Loucy (cell line): ENCODE measurements around the gene TLK1.

Experiments
- H2AFZ ChIP-seq: fragments of 200-600 bp; sonication (generic); 2 replicates; pipeline ENCODE4 v1.6.0; 2016; ENCODE audit warnings: antibody characterized with exemption, mild to moderate bottlenecking, low read length, moderate library complexity
- H3F3A ChIP-seq: fragments of 200-600 bp; 2 replicates; pipeline ENCODE4 v1.6.0; 2016; ENCODE audit warnings: antibody characterized with exemption, low read depth, mild to moderate bottlenecking
- H3K27me3 ChIP-seq: fragments of 200-600 bp; sonication (generic); 2 replicates; pipeline ENCODE4 v1.6.1; 2014; ENCODE audit warnings: low read length, mild to moderate bottlenecking; ENCODE audit not compliant: insufficient read depth, poor library complexity, severe bottlenecking
- H3K36me3 ChIP-seq: fragments of 200-600 bp; sonication (generic); 2 replicates; pipeline ENCODE4 v1.6.1; 2016; ENCODE audit warnings: low read length; ENCODE audit not compliant: insufficient read depth
- H3K4me1 ChIP-seq: fragments of 200-600 bp; sonication (generic); 2 replicates; pipeline ENCODE4 v1.5.1; 2014; ENCODE audit warnings: low read length, mild to moderate bottlenecking; ENCODE audit not compliant: insufficient read depth, poor library complexity, severe bottlenecking
- H3K4me2 ChIP-seq: fragments of 200-600 bp; sonication (generic); 2 replicates; pipeline ENCODE4 v1.6.0; 2014; ENCODE audit warnings: antibody characterized with exemption, low read length, low read depth, mild to moderate bottlenecking; ENCODE audit not compliant: poor library complexity, severe bottlenecking
- H3K4me3 ChIP-seq: fragments of 200-600 bp; sonication (generic); 2 replicates; pipeline ENCODE4 v1.5.1; 2014; ENCODE audit warnings: low read length, mild to moderate bottlenecking, mixed read lengths; ENCODE audit not compliant: poor library complexity, severe bottlenecking
- H3K79me2 ChIP-seq: fragments of 200-600 bp; sonication (generic); 2 replicates; pipeline ENCODE4 v1.6.1; 2014; ENCODE audit warnings: low read length; ENCODE audit not compliant: insufficient read depth
- H3K9ac ChIP-seq: fragments of 200-600 bp; sonication (generic); 2 replicates; pipeline ENCODE4 v1.6.0; 2014; ENCODE audit warnings: mild to moderate bottlenecking, low read depth, low read length, moderate library complexity; ENCODE audit not compliant: poor library complexity, severe bottlenecking
- H3K9me2 ChIP-seq: fragments of 200-600 bp; sonication (generic); replicated peaks from 2 replicates; pipeline ENCODE4 v1.6.1; 2016; ENCODE audit warnings: low read depth, low read length, mixed read lengths
- H3K9me3 ChIP-seq: fragments of 200-600 bp; sonication (generic); 2 replicates; pipeline ENCODE4 v1.6.1; 2014; ENCODE audit warnings: mild to moderate bottlenecking, antibody characterized with exemption, low read length, low read depth; ENCODE audit not compliant: insufficient read depth
- H4K20me1 ChIP-seq: fragments of 200-600 bp; sonication (generic); 2 replicates; pipeline ENCODE4 v1.6.0; 2014; ENCODE audit warnings: antibody characterized with exemption, low read length, mild to moderate bottlenecking; ENCODE audit not compliant: insufficient read depth, poor library complexity, severe bottlenecking
- EZH2phosphoT487 ChIP-seq: fragments of 200-600 bp; IDR thresholded peaks from 2 replicates; pipeline ENCODE4 v1.6.1; 2018; ENCODE audit warnings: antibody characterized with exemption, mild to moderate bottlenecking, moderate library complexity, borderline replicate concordance
- TF ChIP-seq, protein P1 (sequence below): fragments of 200-600 bp; sonication (generic); conservative IDR thresholded peaks from 2 replicates; pipeline ENCODE4 v1.5.1; 2014; ENCODE audit warnings: mild to moderate bottlenecking, antibody characterized with exemption, low read length

TLK1 gene

DNA sequence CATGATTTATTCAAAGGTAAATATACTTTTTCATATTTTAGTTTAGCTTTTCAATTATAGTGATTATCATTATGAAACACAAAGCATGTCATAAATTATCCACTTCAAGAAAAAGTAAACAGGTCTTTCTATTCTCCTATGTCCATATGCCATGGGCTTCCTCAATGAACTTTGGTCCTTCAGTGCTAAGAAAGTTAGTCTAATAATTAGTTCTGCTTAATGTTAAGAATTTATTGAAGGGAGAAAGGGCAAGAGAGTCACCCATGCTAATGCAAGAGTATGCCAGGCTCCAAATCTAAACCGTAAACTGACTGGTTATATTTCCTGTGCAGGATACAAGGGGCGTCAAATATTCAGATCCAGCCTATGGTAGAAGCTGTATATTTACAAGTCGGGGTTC is 135.5 kb downstream of the TLK1 start:
- H3F3A ChIP-seq: no peaks in the 10 kb centered on the region
- H3K4me2 ChIP-seq: no peak overlapping the region
- H2AFZ ChIP-seq: no peak overlapping the region
- H3K9ac ChIP-seq: no peak overlapping the region
- peaks cover 64% of the 10 kb centered on the region for H3K36me3 ChIP-seq
- H4K20me1 ChIP-seq: peaks cover 7% of the 10 kb centered on the region
- H3K4me1 ChIP-seq: peaks cover 18% of the 10 kb centered on the region
- H3K9me3 ChIP-seq: no peaks in the 10 kb centered on the region
- TF ChIP-seq, protein P1, sequence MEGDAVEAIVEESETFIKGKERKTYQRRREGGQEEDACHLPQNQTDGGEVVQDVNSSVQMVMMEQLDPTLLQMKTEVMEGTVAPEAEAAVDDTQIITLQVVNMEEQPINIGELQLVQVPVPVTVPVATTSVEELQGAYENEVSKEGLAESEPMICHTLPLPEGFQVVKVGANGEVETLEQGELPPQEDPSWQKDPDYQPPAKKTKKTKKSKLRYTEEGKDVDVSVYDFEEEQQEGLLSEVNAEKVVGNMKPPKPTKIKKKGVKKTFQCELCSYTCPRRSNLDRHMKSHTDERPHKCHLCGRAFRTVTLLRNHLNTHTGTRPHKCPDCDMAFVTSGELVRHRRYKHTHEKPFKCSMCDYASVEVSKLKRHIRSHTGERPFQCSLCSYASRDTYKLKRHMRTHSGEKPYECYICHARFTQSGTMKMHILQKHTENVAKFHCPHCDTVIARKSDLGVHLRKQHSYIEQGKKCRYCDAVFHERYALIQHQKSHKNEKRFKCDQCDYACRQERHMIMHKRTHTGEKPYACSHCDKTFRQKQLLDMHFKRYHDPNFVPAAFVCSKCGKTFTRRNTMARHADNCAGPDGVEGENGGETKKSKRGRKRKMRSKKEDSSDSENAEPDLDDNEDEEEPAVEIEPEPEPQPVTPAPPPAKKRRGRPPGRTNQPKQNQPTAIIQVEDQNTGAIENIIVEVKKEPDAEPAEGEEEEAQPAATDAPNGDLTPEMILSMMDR: no peak
- TF ChIP-seq EZH2phosphoT487: no peak
- no peaks in the 10 kb centered on the region for H3K79me2 ChIP-seq
- no peaks in the 10 kb centered on the region for H3K9me2 ChIP-seq
- H3K4me3 ChIP-seq: no peak overlapping the region
- no peaks in the 10 kb centered on the region for H3K27me3 ChIP-seq

DNA sequence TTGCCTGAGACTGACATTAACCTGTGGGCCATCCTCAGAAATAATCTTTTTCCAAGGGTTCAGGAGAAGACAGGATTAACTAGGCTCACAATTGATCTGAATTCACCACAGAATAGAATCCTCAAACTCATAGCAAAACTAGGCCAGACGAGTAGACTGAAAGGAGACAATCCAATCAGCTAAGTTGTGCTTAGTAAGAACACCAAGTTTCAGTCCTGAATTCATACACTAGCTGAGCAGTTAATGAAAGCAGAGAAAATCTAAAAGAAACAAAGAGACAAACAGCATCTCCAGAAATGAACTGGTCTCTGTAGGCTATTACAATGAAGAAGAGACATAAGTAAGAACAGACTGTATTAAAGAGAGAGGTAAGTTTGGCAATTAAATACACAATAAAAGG is 142.2 kb downstream of the TLK1 start:
- no peak overlapping the region for H2AFZ ChIP-seq
- H3F3A ChIP-seq: no peaks in the 10 kb centered on the region
- no peaks in the 10 kb centered on the region for H3K4me1 ChIP-seq
- no peaks in the 10 kb centered on the region for H3K79me2 ChIP-seq
- no peaks in the 10 kb centered on the region for H3K9me3 ChIP-seq
- TF ChIP-seq EZH2phosphoT487: no peak
- TF ChIP-seq, protein P1: no peak
- no peak overlapping the region for H3K9ac ChIP-seq
- no peaks in the 10 kb centered on the region for H4K20me1 ChIP-seq
- H3K9me2 ChIP-seq: no peaks in the 10 kb centered on the region
- no peaks in the 10 kb centered on the region for H3K27me3 ChIP-seq
- H3K36me3 ChIP-seq: peaks cover 56% of the 10 kb centered on the region
- H3K4me3 ChIP-seq: no peak overlapping the region
- no peak overlapping the region for H3K4me2 ChIP-seq

DNA sequence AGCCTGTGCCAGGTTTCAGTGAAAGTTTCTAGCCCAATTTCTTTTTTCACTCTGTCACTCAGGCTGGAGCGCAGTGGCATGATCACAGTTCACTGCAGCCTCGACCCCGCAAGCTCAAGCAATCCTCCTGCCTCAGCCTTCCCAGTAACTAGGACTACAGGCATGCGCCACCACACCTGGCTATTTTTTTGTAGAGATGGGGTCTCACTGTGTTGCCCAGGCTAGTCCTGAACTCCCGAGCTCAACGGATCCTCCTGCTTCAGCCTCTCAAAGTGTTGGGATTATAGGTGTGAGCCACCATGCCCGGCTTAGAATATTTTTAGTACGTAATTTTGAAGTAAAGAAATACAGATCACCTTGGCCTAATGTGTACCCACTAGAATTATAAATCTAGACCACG is 144.6 kb downstream of the TLK1 start:
- Histone ChIP-seq H3F3A (no peaks in the 10 kb centered on the region), H3K9me3 (no peaks in the 10 kb centered on the region), H3K27me3 (no peaks in the 10 kb centered on the region), H4K20me1 (no peaks in the 10 kb centered on the region), H3K4me3 (no peak overlapping the region), H3K79me2 (no peaks in the 10 kb centered on the region), H2AFZ (no peak overlapping the region), H3K9me2 (no peaks in the 10 kb centered on the region), H3K4me2 (no peak overlapping the region), H3K9ac (no peak overlapping the region), H3K4me1 (no peaks in the 10 kb centered on the region), H3K36me3 (peaks cover 53% of the 10 kb centered on the region)
- TF ChIP-seq, protein P1: no peak
- no peak for TF ChIP-seq EZH2phosphoT487
